ENCODE results near the gene MPP1. TPM values are rescaled to one million over a fixed set of nuclear protein-coding genes. Genes with fewer than 3 reads are reported as not detected.
"Not testable (repeated sequence)": the region's sequence is repeated elsewhere in the genome, so short reads cannot be mapped to it uniquely, and the experiment has no call there.

The MPP1 gene
- polyA plus RNA-seq, 1 of the 3 experiments (the other 2 are of a cell fraction): 13.3 TPM

DNA sequence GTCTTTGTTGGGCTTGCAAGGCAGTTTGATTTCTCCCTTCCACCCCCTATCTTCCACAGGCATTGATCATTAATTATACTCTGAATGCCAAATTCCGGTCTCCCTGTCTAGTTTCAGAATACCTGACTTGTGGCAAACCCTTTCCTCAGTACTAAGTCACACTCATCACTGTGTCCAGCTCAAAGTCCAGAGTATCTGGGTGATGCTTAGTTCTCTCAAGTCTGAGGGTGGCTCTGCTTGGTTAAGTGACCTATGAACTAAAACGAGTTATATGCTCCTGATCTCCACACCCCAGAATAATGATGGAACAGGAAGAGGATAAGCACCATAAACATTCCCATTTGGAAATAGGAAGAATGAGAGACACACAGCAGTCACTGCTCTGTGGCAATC lies 22.7 kb upstream of the MPP1 start:
- H3K79me2 ChIP-seq (ENCODE audit: insufficient read depth): no peaks in the 10 kb centered on the region
- H3K27me3 ChIP-seq (ENCODE audit: insufficient read depth): no peaks in the 10 kb centered on the region
- H3F3A ChIP-seq (replicated peaks; ENCODE audit: insufficient read depth): no peaks in the 10 kb centered on the region
- no peak overlapping the region for H3K4me2 ChIP-seq
- H3K4me3 ChIP-seq (ENCODE audit: low read depth in 2 of 2, low read length in 1 of 2): no peak overlapping the region
- H3K9ac ChIP-seq: no peak overlapping the region
- no peaks in the 10 kb centered on the region for H3K9me3 ChIP-seq
- 28% methylated on average over 2 of the region's 2 CpGs for WGBS (ENCODE audit: low lambda C conversion rate)
- H3K9me2 ChIP-seq: no peaks in the 10 kb centered on the region
- POLR2A ChIA-PET: no interaction called here
- H4K20me1 ChIP-seq (ENCODE audit: insufficient read depth): no peaks in the 10 kb centered on the region
- CTCF ChIA-PET: no interaction called here
- H3K36me3 ChIP-seq (replicated peaks in 1 of 2; ENCODE audit: control insufficient read depth in 1 of 2, insufficient read depth in 2 of 2, low read length in 1 of 2): no peaks in the 10 kb centered on the region
- no peak for DNase-seq
- no peak for TF ChIP-seq YY1 (IDR thresholded peaks at IDR 0.05; ENCODE audit: low read depth)
- no peak for TF ChIP-seq ELF1 (IDR thresholded peaks at IDR 0.05)
- no peak for TF ChIP-seq MXI1 (IDR thresholded peaks at IDR 0.05; ENCODE audit: low read depth, low read length)
- TF ChIP-seq RCOR1 (IDR thresholded peaks at IDR 0.05; ENCODE audit: low read length): no peak
- H3K4me1 ChIP-seq (ENCODE audit: control insufficient read depth in 1 of 2, insufficient read depth in 2 of 2, low read depth in 1 of 2, low read length in 1 of 2): no peaks in the 10 kb centered on the region
- no peak overlapping the region for H3K27ac ChIP-seq (ENCODE audit: low read depth in 2 of 2, low read length in 1 of 2)
- no peak overlapping the region for H2AFZ ChIP-seq (ENCODE audit: low read depth)

DNA sequence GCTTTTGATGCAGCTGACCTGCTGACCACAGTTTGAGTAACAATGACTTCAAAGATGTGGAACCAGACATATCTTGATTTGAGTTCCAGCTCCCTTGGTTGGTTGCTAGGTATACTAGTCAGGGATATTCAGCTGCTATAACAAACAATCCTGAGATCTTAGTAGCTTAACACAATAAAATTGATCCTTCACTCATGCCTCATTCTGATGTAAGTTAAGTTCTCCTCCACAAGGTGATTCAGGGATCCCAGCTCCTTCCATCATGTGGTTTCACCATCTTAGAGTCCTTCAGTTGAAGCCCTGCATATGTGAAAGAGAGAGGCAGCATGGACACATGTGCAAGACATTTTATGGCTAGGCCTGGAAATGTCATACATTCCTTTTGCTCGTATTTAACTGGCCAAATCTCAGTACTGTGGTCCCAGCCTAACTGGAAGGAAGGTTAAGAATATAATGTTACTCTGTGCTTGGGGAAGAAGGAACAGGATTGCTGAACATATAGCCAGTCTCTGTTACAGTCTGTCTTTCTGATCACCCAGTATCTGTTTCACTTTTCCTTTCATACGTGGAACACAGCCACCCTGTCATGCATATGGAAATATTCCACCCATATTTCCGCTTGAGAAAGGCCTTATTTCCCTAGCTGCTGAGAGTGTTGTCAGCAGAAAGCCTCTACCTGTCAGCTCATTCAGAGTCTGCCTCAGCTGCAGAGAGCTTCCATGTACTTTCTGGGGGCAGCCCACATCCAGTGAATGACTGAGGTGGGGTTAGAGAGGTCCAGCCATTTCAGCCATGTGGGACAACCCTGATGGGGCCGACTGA lies 22.1 kb upstream of the MPP1 start:
- no peak overlapping the region for H2AFZ ChIP-seq (ENCODE audit: low read depth)
- no peaks in the 10 kb centered on the region for H3K9me2 ChIP-seq
- no peaks in the 10 kb centered on the region for H3K27me3 ChIP-seq (ENCODE audit: insufficient read depth)
- no peaks in the 10 kb centered on the region for H3K36me3 ChIP-seq (replicated peaks in 1 of 2; ENCODE audit: control insufficient read depth in 1 of 2, insufficient read depth in 2 of 2, low read length in 1 of 2)
- H4K20me1 ChIP-seq (ENCODE audit: insufficient read depth): no peaks in the 10 kb centered on the region
- H3K79me2 ChIP-seq (ENCODE audit: insufficient read depth): no peaks in the 10 kb centered on the region
- no peak for TF ChIP-seq FOXJ3 (CRISPR knock-in tag; IDR thresholded peaks at IDR 0.05)
- no peak for TF ChIP-seq ELF1 (IDR thresholded peaks at IDR 0.05)
- TF ChIP-seq, protein P1, sequence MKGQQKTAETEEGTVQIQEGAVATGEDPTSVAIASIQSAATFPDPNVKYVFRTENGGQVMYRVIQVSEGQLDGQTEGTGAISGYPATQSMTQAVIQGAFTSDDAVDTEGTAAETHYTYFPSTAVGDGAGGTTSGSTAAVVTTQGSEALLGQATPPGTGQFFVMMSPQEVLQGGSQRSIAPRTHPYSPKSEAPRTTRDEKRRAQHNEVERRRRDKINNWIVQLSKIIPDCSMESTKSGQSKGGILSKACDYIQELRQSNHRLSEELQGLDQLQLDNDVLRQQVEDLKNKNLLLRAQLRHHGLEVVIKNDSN (IDR thresholded peaks at IDR 0.05; ENCODE audit: borderline replicate concordance, low read depth): no peak
- no peak for TF ChIP-seq TAF1 (IDR thresholded peaks at IDR 0.05; ENCODE audit: borderline replicate concordance, low read depth, low read length)
- no peak for TF ChIP-seq FOSL2 (IDR thresholded peaks at IDR 0.05; ENCODE audit: borderline replicate concordance, low read depth)
- no peak for TF ChIP-seq RCOR1 (IDR thresholded peaks at IDR 0.05; ENCODE audit: low read length)
- no peak for TF ChIP-seq SIN3A (IDR thresholded peaks at IDR 0.05; ENCODE audit: borderline replicate concordance, low read depth, low read length)
- TF ChIP-seq TCF12 (IDR thresholded peaks at IDR 0.05): no peak
- TF ChIP-seq GATA2 (CRISPR knock-in tag; IDR thresholded peaks at IDR 0.05): no peak
- no peak for TF ChIP-seq RXRA (IDR thresholded peaks at IDR 0.05; ENCODE audit: borderline replicate concordance, low read depth)
- TF ChIP-seq, protein P2, sequence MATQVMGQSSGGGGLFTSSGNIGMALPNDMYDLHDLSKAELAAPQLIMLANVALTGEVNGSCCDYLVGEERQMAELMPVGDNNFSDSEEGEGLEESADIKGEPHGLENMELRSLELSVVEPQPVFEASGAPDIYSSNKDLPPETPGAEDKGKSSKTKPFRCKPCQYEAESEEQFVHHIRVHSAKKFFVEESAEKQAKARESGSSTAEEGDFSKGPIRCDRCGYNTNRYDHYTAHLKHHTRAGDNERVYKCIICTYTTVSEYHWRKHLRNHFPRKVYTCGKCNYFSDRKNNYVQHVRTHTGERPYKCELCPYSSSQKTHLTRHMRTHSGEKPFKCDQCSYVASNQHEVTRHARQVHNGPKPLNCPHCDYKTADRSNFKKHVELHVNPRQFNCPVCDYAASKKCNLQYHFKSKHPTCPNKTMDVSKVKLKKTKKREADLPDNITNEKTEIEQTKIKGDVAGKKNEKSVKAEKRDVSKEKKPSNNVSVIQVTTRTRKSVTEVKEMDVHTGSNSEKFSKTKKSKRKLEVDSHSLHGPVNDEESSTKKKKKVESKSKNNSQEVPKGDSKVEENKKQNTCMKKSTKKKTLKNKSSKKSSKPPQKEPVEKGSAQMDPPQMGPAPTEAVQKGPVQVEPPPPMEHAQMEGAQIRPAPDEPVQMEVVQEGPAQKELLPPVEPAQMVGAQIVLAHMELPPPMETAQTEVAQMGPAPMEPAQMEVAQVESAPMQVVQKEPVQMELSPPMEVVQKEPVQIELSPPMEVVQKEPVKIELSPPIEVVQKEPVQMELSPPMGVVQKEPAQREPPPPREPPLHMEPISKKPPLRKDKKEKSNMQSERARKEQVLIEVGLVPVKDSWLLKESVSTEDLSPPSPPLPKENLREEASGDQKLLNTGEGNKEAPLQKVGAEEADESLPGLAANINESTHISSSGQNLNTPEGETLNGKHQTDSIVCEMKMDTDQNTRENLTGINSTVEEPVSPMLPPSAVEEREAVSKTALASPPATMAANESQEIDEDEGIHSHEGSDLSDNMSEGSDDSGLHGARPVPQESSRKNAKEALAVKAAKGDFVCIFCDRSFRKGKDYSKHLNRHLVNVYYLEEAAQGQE (IDR thresholded peaks at IDR 0.05; ENCODE audit: low read depth, low read length): no peak
- no peak for TF ChIP-seq EZH2phosphoT487 (IDR thresholded peaks at IDR 0.05; ENCODE audit: borderline replicate concordance, low read depth)
- no peak for TF ChIP-seq SMC3 (IDR thresholded peaks at IDR 0.05; ENCODE audit: low read depth, low read length)
- WGBS (ENCODE audit: low lambda C conversion rate): 21% methylated on average over 4 of the region's 4 CpGs
- ChIA-PET POLR2A (no interaction called here), CTCF (no interaction called here)
- no peaks in the 10 kb centered on the region for H3K4me1 ChIP-seq (ENCODE audit: control insufficient read depth in 1 of 2, insufficient read depth in 2 of 2, low read depth in 1 of 2, low read length in 1 of 2)
- H3K4me3 ChIP-seq (ENCODE audit: low read depth in 2 of 2, low read length in 1 of 2): no peak overlapping the region
- DNase-seq: no peak
- H3K9me3 ChIP-seq: no peaks in the 10 kb centered on the region
- H3F3A ChIP-seq (replicated peaks; ENCODE audit: insufficient read depth): no peaks in the 10 kb centered on the region
- H3K9ac ChIP-seq: no peak overlapping the region
- H3K27ac ChIP-seq (ENCODE audit: low read depth in 2 of 2, low read length in 1 of 2): no peak overlapping the region
- H3K4me2 ChIP-seq: no peak overlapping the region

DNA sequence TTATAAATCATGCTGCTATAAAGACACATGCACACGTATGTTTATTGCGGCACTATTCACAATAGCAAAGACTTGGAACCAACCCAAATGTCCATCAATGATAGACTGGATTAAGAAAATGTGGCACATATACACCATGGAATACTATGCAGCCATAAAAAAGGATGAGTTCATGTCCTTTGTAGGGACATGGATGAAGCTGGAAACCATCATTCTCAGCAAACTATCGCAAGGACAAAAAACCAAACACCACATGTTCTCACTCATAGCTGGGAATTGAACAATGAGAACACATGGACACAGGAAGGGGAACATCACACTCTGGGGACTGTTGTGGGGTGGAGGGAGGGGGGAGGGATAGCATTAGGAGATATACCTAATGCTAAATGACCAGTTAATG lies 20.3 kb upstream of the MPP1 start:
- H2AFZ ChIP-seq (ENCODE audit: low read depth); H3K4me3 ChIP-seq (ENCODE audit: low read depth in 2 of 2, low read length in 1 of 2); H3K79me2 ChIP-seq (ENCODE audit: insufficient read depth); H3K36me3 ChIP-seq (replicated peaks in 1 of 2; ENCODE audit: control insufficient read depth in 1 of 2, insufficient read depth in 2 of 2, low read length in 1 of 2); H3K9me3 ChIP-seq; H3K27ac ChIP-seq (ENCODE audit: low read depth in 2 of 2, low read length in 1 of 2); H3K4me1 ChIP-seq (ENCODE audit: control insufficient read depth in 1 of 2, insufficient read depth in 2 of 2, low read depth in 1 of 2, low read length in 1 of 2); H3K27me3 ChIP-seq (ENCODE audit: insufficient read depth); H4K20me1 ChIP-seq (ENCODE audit: insufficient read depth); H3K4me2 ChIP-seq; DNase-seq; CTCF ChIA-PET; POLR2A ChIA-PET; H3K9me2 ChIP-seq; H3K9ac ChIP-seq; H3F3A ChIP-seq (replicated peaks; ENCODE audit: insufficient read depth): not testable (repeated sequence)
- 19% methylated on average over 3 of the region's 3 CpGs for WGBS (ENCODE audit: low lambda C conversion rate)

All from SK-N-SH (cell line).